ENCODE measurements around the gene CDS2.

DNA sequence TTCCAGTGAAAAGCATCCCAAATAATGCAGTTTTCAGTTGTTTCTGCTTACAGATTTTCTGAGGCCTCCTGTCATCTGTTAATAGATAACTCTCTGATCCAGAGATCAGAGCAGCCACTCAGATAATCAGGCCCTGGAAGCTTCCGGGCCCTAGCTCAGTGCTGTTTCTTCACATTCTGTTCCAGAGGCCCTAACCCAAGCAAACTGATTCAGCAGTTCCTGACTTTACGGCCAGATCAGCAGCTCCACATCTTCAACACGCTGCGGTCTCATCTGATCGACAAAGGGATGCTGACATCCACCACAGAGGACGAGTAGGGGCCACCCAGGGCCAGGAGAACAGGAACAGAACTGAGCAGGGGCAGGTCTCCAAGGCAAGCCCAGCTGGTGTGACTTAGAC lies 63.1 kb downstream of the CDS2 start:
- TF ChIP-seq, protein P1, sequence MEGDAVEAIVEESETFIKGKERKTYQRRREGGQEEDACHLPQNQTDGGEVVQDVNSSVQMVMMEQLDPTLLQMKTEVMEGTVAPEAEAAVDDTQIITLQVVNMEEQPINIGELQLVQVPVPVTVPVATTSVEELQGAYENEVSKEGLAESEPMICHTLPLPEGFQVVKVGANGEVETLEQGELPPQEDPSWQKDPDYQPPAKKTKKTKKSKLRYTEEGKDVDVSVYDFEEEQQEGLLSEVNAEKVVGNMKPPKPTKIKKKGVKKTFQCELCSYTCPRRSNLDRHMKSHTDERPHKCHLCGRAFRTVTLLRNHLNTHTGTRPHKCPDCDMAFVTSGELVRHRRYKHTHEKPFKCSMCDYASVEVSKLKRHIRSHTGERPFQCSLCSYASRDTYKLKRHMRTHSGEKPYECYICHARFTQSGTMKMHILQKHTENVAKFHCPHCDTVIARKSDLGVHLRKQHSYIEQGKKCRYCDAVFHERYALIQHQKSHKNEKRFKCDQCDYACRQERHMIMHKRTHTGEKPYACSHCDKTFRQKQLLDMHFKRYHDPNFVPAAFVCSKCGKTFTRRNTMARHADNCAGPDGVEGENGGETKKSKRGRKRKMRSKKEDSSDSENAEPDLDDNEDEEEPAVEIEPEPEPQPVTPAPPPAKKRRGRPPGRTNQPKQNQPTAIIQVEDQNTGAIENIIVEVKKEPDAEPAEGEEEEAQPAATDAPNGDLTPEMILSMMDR (IDR thresholded peaks at IDR 0.05): no peak
- no peak for TF ChIP-seq ZFX (IDR thresholded peaks at IDR 0.05; ENCODE audit: borderline replicate concordance)

Measured in 22Rv1 (cell line).